DND-41 (cell line): ENCODE measurements around the gene MEPE.

ENCODE experiments used
- EZH2 ChIP-seq: IDR thresholded peaks from 3 replicates; pipeline ENCODE4 v1.6.1; 2012; ENCODE audit warnings: borderline replicate concordance, low read depth, mild to moderate bottlenecking, moderate library complexity, low read length, inconsistent platforms; ENCODE audit not compliant: severe bottlenecking
- TF ChIP-seq, protein P1 (sequence below): IDR thresholded peaks from 2 replicates; pipeline ENCODE4 v1.5.1; 2012; ENCODE audit warnings: borderline replicate concordance, low read length, moderate library complexity, mild to moderate bottlenecking; ENCODE audit not compliant: poor library complexity, severe bottlenecking; ENCODE audit errors: extremely low read depth

DNA sequence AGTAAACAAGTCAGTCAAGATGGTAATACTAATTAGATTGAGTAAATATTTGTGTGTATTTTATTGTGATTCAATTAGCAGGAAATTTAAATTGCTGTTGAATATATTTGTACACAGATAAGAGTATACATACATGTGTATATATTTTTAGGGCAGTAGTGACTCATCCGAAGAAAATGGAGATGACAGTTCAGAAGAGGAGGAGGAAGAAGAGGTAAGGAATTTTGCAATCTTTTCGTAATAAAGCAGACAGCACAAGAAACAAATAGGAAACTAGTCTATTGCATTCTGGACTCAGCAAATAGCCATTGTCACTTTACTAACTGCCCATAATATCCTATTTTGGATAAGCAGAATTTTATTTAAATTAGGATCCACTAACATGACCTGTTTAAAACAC lies 26.8 kb upstream of the MEPE start:
- TF ChIP-seq, protein P1, sequence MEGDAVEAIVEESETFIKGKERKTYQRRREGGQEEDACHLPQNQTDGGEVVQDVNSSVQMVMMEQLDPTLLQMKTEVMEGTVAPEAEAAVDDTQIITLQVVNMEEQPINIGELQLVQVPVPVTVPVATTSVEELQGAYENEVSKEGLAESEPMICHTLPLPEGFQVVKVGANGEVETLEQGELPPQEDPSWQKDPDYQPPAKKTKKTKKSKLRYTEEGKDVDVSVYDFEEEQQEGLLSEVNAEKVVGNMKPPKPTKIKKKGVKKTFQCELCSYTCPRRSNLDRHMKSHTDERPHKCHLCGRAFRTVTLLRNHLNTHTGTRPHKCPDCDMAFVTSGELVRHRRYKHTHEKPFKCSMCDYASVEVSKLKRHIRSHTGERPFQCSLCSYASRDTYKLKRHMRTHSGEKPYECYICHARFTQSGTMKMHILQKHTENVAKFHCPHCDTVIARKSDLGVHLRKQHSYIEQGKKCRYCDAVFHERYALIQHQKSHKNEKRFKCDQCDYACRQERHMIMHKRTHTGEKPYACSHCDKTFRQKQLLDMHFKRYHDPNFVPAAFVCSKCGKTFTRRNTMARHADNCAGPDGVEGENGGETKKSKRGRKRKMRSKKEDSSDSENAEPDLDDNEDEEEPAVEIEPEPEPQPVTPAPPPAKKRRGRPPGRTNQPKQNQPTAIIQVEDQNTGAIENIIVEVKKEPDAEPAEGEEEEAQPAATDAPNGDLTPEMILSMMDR = no peak
- no peak for TF ChIP-seq EZH2
